Loucy (cell line): Measurements from ENCODE around the gene SAE1.

Source experiments
- EZH2phosphoT487 ChIP-seq: fragments of 200-600 bp; IDR thresholded peaks from 2 replicates; pipeline ENCODE4 v1.6.1; 2018; ENCODE audit warnings: antibody characterized with exemption, mild to moderate bottlenecking, moderate library complexity, borderline replicate concordance
- TF ChIP-seq, protein P1 (sequence below): fragments of 200-600 bp; sonication (generic); conservative IDR thresholded peaks from 2 replicates; pipeline ENCODE4 v1.5.1; 2014; ENCODE audit warnings: mild to moderate bottlenecking, antibody characterized with exemption, low read length

DNA sequence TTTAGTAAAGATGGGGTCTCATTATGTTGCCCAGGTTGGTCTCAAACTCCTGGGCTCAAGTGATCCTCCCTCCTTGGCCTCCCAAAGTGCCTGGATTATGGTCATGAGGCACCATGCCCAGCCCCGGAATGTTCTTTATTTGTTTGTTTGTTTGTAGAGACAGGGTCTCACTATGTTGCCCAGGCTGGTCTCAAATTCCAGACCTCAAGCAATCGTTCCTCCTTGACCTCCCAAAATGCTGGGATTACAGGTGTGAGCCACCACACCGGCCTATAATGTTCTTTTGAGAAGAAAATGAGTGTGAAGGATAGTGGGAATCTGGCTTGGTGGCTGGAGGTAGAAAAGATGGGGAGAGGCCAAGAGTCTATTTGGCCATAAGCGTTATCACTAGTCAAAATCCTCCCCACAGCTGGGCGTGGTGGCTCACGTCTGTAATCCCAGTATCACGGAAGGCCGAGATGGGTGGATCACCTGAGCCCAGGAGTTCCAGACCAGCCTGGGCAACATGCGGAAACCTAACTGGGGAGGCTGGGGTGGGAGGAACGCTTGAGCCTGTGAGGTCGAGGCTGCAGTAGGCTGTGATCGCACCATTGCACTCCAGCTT lies 105.5 kb downstream of the SAE1 start:
- TF ChIP-seq, protein P1, sequence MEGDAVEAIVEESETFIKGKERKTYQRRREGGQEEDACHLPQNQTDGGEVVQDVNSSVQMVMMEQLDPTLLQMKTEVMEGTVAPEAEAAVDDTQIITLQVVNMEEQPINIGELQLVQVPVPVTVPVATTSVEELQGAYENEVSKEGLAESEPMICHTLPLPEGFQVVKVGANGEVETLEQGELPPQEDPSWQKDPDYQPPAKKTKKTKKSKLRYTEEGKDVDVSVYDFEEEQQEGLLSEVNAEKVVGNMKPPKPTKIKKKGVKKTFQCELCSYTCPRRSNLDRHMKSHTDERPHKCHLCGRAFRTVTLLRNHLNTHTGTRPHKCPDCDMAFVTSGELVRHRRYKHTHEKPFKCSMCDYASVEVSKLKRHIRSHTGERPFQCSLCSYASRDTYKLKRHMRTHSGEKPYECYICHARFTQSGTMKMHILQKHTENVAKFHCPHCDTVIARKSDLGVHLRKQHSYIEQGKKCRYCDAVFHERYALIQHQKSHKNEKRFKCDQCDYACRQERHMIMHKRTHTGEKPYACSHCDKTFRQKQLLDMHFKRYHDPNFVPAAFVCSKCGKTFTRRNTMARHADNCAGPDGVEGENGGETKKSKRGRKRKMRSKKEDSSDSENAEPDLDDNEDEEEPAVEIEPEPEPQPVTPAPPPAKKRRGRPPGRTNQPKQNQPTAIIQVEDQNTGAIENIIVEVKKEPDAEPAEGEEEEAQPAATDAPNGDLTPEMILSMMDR = no peak
- TF ChIP-seq EZH2phosphoT487 = no peak
